Chondrocyte (in vitro differentiated cells): ENCODE results near the gene ADAM8. TPM values are rescaled to one million over a fixed set of nuclear protein-coding genes. Genes with fewer than 3 reads are reported as not detected.

ENCODE experiments used
- DNase-seq: peaks from one replicate; pipeline ENCODE4 v3.0.0; 2021; ENCODE audit warnings: mixed read lengths, low spot score
- H3K27ac Mint-ChIP-seq: one replicate; pipeline ENCODE4 v1.8.0; 2021; ENCODE audit warnings: mild to moderate bottlenecking, moderate library complexity, mixed read lengths; ENCODE audit not compliant: unreplicated experiment
- H3K27me3 Mint-ChIP-seq: 2 replicates; pipeline ENCODE4 v1.8.0; 2021; ENCODE audit warnings: low read depth, mixed read lengths
- H3K36me3 Mint-ChIP-seq: 2 replicates; pipeline ENCODE4 v1.8.0; 2021; ENCODE audit warnings: low read depth, mixed read lengths
- H3K4me1 Mint-ChIP-seq: 2 replicates; pipeline ENCODE4 v1.8.0; 2021; ENCODE audit warnings: low read depth, mild to moderate bottlenecking, mixed read lengths
- H3K4me3 Mint-ChIP-seq: one replicate; pipeline ENCODE4 v1.8.0; 2021; ENCODE audit warnings: mild to moderate bottlenecking, moderate library complexity, mixed read lengths; ENCODE audit not compliant: unreplicated experiment
- H3K9me3 Mint-ChIP-seq: 2 replicates; pipeline ENCODE4 v1.8.0; 2021; ENCODE audit warnings: low read depth, mixed read lengths
- CTCF ChIP-seq: fragments of 200-600 bp; sonication (generic); IDR thresholded peaks from 2 replicates; pipeline ENCODE4 v1.5.0; 2021; ENCODE audit warnings: antibody characterized with exemption, mild to moderate bottlenecking, moderate library complexity
- total RNA-seq: library from RNA; stranded (reverse); gene quantifications from 3 replicates; pipeline ENCODE4 v1.2.1, GENCODE V29; 2021

Gene ADAM8
- total RNA-seq, 1 donor from 2014 or later, result 1.3 TPM

GRCh38 chr10:133277277-133277992 lies 767 bp upstream of the ADAM8 start:
- Mint-ChIP-seq H3K36me3 (peaks cover 7% of the 10 kb centered on the region), H3K27ac (no peak overlapping the region), H3K4me1 (peaks cover 2% of the 10 kb centered on the region), H3K4me3 (no peak overlapping the region), H3K27me3 (peaks cover 2% of the 10 kb centered on the region), H3K9me3 (no peaks in the 10 kb centered on the region)
- DNase-seq, result no peak
- TF ChIP-seq CTCF, result no peak

GRCh38 chr10:133276100-133276434 lies 601 bp downstream of the ADAM8 start:
- Mint-ChIP-seq H3K36me3 (peaks cover 1% of the 10 kb centered on the region), H3K9me3 (no peaks in the 10 kb centered on the region), H3K4me1 (peaks cover 2% of the 10 kb centered on the region), H3K27me3 (peaks cover 2% of the 10 kb centered on the region), H3K4me3 (no peak overlapping the region), H3K27ac (no peak overlapping the region)
- no peak for TF ChIP-seq CTCF
- DNase-seq, result no peak

- TF ChIP-seq CTCF, result no peak
- DNase-seq, result no peak
- Mint-ChIP-seq H3K9me3 (no peaks in the 10 kb centered on the region), H3K36me3 (peaks cover 1% of the 10 kb centered on the region), H3K4me1 (peaks cover 2% of the 10 kb centered on the region), H3K27me3 (peaks cover 2% of the 10 kb centered on the region), H3K27ac (no peak overlapping the region), H3K4me3 (no peak overlapping the region)
These were observed 980 bp downstream of the ADAM8 start for GRCh38 chr10:133275684-133276092.

- Mint-ChIP-seq H3K36me3 (peaks cover 1% of the 10 kb centered on the region), H3K9me3 (no peaks in the 10 kb centered on the region), H3K4me3 (no peak overlapping the region), H3K27me3 (peaks cover 2% of the 10 kb centered on the region), H3K4me1 (peaks cover 2% of the 10 kb centered on the region), H3K27ac (no peak overlapping the region)
- TF ChIP-seq CTCF, result no peak
- DNase-seq, result no peak
These were observed 1.7 kb downstream of the ADAM8 start for GRCh38 chr10:133274751-133275683.

- Mint-ChIP-seq H3K27ac (no peak overlapping the region), H3K4me3 (no peak overlapping the region), H3K36me3 (peaks cover 1% of the 10 kb centered on the region), H3K4me1 (no peaks in the 10 kb centered on the region), H3K27me3 (peaks cover 2% of the 10 kb centered on the region), H3K9me3 (no peaks in the 10 kb centered on the region)
- no peak for DNase-seq
- TF ChIP-seq CTCF, result no peak
These were observed 3.0 kb downstream of the ADAM8 start for GRCh38 chr10:133273534-133274143.
